Measurements from ENCODE around the gene NLRP14.

NLRP14 gene

GRCh38 chr11:7057641-7058040 is 37.4 kb downstream of the NLRP14 start:
- no peak for DNase-seq (ENCODE audit: low spot score)

DNA sequence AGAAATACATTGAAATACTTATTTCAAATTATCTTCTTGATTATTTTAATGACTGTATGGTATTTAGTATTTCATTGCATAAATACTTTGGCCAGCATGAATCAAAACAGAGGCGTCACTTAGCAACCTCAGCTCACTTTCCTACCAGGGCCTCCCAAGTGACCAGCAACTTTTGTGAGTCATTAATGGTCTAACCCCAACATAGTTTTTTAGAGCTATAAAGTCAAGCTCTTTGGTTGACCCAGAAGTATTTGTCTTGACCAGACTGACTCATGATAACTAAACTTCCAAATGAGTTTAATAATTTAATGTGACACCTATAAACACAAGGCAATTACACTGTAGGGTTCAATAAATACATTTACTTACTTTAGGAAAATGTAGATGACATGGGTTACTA is 40.6 kb downstream of the NLRP14 start:
- DNase-seq (ENCODE audit: low spot score) = no peak

- no peak for DNase-seq (ENCODE audit: low spot score)
Observed at GRCh38 chr11:7062534-7062933, 42.3 kb downstream of the NLRP14 start.

GRCh38 chr11:7072401-7073028 is 52.2 kb downstream of the NLRP14 start:
- DNase-seq (ENCODE audit: low spot score) = no peak

- peak; percentile 15 for DNase-seq (ENCODE audit: low spot score)
Observed at GRCh38 chr11:7077101-7077500, 56.8 kb downstream of the NLRP14 start.

DNA sequence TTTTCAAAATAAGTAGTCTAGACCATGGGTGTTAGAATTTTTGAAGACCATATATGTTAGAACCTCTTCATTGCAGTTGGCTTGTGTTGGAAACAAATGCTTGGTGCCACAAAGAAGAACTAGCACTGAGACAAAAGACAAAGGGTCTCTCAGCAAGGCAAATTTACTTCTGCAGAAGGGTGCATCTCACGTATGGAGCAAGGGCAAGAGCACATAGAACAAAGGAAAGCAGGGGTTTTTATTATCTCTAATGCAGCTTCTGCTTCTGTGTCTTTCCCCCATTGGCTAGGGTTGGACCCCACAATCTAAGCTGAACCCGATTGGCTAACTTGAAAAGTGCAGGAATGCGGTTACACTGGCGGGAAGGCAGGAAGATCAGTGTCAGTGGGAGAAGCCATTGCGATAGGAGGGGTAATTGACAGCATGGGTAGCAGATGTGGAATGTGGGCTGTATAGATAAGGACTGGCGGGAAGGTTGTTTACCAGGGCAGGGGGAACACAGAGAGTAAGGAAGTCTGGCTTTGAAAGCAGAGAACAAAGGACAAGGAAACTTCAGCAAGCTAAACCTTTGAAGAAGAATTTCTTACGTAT is 59.4 kb downstream of the NLRP14 start:
- no peak for DNase-seq (ENCODE audit: low spot score)

DNA sequence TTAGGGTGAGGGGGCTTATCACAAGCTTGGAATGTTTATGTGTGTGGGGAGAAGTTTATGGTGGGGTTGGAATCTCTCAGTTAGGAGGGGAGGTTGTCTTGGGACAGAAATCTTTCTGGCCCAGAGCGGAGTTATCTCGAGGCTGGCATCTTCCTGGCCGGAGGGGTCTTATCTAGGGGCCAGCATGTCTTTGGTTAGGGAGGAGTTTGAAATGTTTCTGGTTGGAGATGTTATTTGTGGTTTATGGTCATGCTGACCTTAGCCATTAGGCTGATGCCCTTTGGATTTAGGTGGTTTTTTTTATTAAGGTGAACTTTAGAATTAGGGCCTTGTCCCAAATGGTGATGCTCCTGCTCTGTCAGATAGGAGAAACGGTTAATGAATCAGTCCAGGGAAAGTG is 60.6 kb downstream of the NLRP14 start:
- no peak for DNase-seq (ENCODE audit: low spot score)

DNA sequence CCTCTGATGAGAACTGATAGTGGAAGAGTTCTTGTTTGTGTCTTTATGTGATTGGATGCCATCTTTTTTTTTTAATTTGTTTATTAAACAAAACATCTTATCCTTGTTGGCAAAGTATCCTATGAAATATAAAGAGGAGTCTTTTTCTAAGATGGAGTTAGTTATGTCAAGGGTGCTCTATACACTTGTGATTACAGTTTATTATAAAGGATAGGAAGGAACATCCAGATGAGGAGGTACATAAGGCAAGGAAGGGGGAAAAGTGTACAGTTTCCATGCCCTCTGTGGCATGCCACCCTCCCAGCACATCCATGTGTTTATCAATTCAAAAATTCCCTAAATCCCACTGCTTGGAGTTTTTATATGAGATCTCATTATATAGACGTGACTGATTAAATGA is 61.2 kb downstream of the NLRP14 start:
- no peak for DNase-seq (ENCODE audit: low spot score)

DNA sequence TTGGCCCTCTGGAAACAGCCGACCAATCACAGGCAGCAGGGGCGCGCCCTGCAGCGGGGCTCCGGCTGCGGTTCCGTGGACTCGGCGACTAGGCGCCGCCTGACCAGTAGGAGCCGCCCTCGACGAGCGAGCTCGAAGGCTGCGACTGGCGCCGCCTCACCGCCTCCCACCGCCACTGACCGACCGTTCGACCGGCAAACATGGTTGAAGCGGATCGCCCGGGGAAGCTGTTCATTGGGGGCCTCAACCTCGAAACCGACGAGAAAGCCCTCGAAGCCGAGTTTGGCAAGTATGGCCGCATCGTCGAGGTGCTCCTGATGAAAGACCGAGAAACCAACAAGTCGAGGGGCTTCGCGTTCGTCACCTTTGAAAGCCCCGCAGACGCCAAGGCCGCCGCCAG is 68.6 kb downstream of the NLRP14 start, which contains the start of gene RBMXL2:
Gene RBMXL2 (plus strand): TSS at position 78 of the 400 bp plus-strand sequence. CDS start 123 bp downstream, at position 201.
- no peak for DNase-seq (ENCODE audit: low spot score)

GRCh38 chr11:7089328-7090251 is 69.3 kb downstream of the NLRP14 start:
- no peak for DNase-seq (ENCODE audit: low spot score)

DNA sequence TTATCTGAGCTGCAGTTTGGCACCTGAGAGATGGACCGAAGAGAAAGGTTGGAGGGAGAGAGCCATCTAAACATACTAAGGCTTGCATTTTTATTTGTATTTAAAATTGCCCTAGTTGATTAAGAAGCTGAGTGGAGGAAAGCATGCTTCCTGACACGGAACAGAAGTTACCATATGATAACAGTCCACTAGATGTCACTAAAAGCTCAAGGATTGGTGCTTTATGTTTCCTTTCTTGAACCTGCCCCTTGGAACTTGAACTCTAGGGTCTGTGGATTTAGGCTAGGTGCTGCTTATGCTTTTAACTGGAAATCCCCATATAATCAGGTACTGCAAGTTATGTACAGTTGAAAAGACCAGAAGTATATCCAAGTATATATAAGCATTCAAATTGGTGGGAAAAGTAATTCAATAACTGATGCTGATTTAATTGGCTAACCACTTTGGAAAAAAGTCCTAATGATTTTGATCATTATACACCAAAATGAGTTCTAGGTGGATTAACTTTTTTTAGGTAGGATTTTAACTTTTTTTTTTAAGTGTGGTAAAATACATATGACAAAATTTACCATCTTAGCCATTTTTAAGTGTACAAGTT is 78.1 kb downstream of the NLRP14 start:
- DNase-seq (ENCODE audit: low spot score) = peak; percentile 40

- DNase-seq (ENCODE audit: low spot score) = peak; percentile 20
Observed at GRCh38 chr11:7115780-7116179, 95.5 kb downstream of the NLRP14 start.

- no peak for DNase-seq (ENCODE audit: low spot score)
Observed at GRCh38 chr11:7116370-7116769, 96.1 kb downstream of the NLRP14 start.
